K562 (cell line): Measurements from ENCODE around the gene WDR88. TPM values are rescaled to one million over a fixed set of nuclear protein-coding genes. Genes with fewer than 3 reads are reported as not detected.

ENCODE experiments used
- AFF1 ChIP-seq, 2 experiments: fragments of 450-650 bp; IDR thresholded peaks; 2 replicates each; pipeline ENCODE4 v1.6.1; 2018; ENCODE audit warnings: mild to moderate bottlenecking in 2 of 2, low read depth in 1 of 2; ENCODE audit not compliant: partially characterized antibody in 2 of 2
- GTF2E2 ChIP-seq: fragments of 200-800 bp; sonication (Bioruptor generic); IDR thresholded peaks from 2 replicates; pipeline ENCODE4 v1.6.1; 2016; ENCODE audit warnings: missing genetic modification characterization, missing compliant biosample characterization
- PHB ChIP-seq: fragments of 250-450 bp; sonication (Bioruptor Pico); IDR thresholded peaks from 2 replicates; pipeline ENCODE4 v1.5.0; 2021
- TAF1 ChIP-seq: IDR thresholded peaks from 2 replicates; pipeline ENCODE4 v1.6.1; 2011; ENCODE audit warnings: mild to moderate bottlenecking, low read length, moderate library complexity; ENCODE audit not compliant: insufficient read depth, control insufficient read depth, severe bottlenecking; ENCODE audit errors: extremely low read depth
- polyA plus RNA-seq, 8 experiments: library from polyadenylated mRNA; depleted of rRNA in 4 of 8; stranded (reverse) in 5 of 8; unstranded in 3 of 8; fragments of >200 nt; fragmentation: Nextera tagmentation in 2 of 8; fragmentation: Illumina TruSeq in 1 of 8; extraction: Ambion mirVana in 2 of 8; extraction: Trizol in 1 of 8; gene quantifications; 2 replicates each; pipeline versions ENCODE4 v1.2.1 to v1.2.3, GENCODE V29; 2011 to 2014; ENCODE audit warnings: inconsistent platforms in 1 of 8, missing spikeins in 1 of 8
- total RNA-seq, 7 experiments: library from RNA; depleted of rRNA in 6 of 7; stranded (reverse); fragments of >200 nt in 6 of 7; fragmentation: Illumina TruSeq in 2 of 7; extraction: Trizol in 2 of 7; gene quantifications; 2 replicates each; pipeline versions ENCODE4 v1.2.1 to v1.2.3, GENCODE V29; 2011 to 2021; ENCODE audit warnings: low replicate concordance in 1 of 7
- TF ChIP-seq, protein P1 (sequence below): sonication (generic); formaldehyde crosslinking; IDR thresholded peaks from 2 replicates; pipeline ENCODE4 v1.8.1; 2023; ENCODE audit warnings: mild to moderate bottlenecking, missing genetic modification reagents
- TF ChIP-seq, protein P2 (sequence below): sonication (generic); formaldehyde crosslinking; IDR thresholded peaks from 2 replicates; pipeline ENCODE4 v1.8.0; 2022; ENCODE audit warnings: mild to moderate bottlenecking, missing genetic modification reagents

The WDR88 gene
- total and polyA plus RNA-seq, 9 of the 15 experiments (the other 6 are each of a cell fraction or from before 2014, with no cell fraction given), result 0.03 to 0.04 TPM; not detected in 7

DNA sequence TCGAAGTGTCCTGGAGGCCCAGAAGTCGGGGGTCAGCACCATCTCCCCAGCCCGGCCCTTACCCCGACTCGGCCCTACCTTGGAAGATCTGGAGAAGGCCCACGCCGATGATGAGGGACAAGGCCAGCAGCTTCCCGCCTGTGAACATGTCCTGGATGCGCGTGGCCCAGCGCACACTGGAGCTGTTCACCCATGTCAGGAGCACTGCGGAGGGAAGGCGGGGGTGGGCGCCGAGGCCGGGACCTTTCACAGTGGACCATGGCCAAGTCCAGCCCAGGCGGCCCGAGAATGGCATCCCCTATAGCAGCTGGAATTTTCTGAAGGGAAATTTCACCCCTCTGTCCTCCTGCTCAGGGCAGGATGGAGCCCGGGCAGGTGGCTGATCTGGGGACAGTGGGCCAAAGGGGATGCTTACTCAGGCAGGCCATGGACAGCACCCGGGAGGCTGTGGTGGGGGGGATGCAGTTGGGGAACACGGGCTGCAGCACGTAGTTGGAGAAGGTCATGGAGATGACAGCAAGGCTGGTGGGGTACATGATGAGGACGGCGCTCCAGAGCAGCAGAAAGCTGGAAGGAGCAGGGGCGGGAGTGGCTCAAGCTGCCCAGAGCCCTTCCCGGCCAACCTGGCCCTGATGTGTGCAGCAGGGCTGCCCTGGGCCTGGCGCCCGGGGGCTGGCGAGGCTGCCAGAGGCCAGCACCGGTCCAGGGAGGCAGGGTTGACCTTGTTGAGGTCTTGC lies 80.7 kb downstream of the WDR88 start (continued):
- TF ChIP-seq TAF1, result no peak
- no peak for TF ChIP-seq AFF1 (IDR thresholded peaks at IDR 0.05; ENCODE audit: low read depth in 1 of 2, partially characterized antibody in 2 of 2)
- no peak for TF ChIP-seq GTF2E2
- TF ChIP-seq, protein P1, sequence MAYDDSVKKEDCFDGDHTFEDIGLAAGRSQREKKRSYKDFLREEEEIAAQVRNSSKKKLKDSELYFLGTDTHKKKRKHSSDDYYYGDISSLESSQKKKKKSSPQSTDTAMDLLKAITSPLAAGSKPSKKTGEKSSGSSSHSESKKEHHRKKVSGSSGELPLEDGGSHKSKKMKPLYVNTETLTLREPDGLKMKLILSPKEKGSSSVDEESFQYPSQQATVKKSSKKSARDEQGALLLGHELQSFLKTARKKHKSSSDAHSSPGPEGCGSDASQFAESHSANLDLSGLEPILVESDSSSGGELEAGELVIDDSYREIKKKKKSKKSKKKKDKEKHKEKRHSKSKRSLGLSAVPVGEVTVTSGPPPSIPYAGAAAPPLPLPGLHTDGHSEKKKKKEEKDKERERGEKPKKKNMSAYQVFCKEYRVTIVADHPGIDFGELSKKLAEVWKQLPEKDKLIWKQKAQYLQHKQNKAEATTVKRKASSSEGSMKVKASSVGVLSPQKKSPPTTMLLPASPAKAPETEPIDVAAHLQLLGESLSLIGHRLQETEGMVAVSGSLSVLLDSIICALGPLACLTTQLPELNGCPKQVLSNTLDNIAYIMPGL (CRISPR knock-in tag), result no peak
- no peak for TF ChIP-seq PHB
- TF ChIP-seq, protein P2, sequence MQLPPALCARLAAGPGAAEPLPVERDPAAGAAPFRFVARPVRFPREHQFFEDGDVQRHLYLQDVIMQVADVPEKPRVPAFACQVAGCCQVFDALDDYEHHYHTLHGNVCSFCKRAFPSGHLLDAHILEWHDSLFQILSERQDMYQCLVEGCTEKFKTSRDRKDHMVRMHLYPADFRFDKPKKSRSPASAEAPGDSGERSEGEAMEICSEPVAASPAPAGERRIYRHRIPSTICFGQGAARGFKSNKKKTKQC (CRISPR knock-in tag), result no peak
